ENCODE measurements around the gene MCAT. TPM values are rescaled to one million over a fixed set of nuclear protein-coding genes. Genes with fewer than 3 reads are reported as not detected.

MCAT gene
- polyA plus RNA-seq, 1 of the 3 experiments (the other 2 are of a cell fraction): 12.0 TPM

- CTCF ChIA-PET: no interaction called here
- no peaks in the 10 kb centered on the region for H3F3A ChIP-seq (replicated peaks; ENCODE audit: insufficient read depth)
- no peaks in the 10 kb centered on the region for H3K9me3 ChIP-seq
- H3K36me3 ChIP-seq (replicated peaks in 1 of 2; ENCODE audit: control insufficient read depth in 1 of 2, insufficient read depth in 2 of 2, low read length in 1 of 2): peaks cover 0 to under 1% of the 10 kb centered on the region in 2 experiments
- DNase-seq: no peak
- H3K27me3 ChIP-seq (ENCODE audit: insufficient read depth): no peaks in the 10 kb centered on the region
- no peaks in the 10 kb centered on the region; a peak in 1 of 4 replicates for H3K4me1 ChIP-seq (ENCODE audit: control insufficient read depth in 1 of 2, insufficient read depth in 2 of 2, low read depth in 1 of 2, low read length in 1 of 2)
- no peak overlapping the region for H2AFZ ChIP-seq (ENCODE audit: low read depth)
- H3K4me2 ChIP-seq: no peak overlapping the region
- H3K9ac ChIP-seq: no peak overlapping the region
- no peak overlapping the region for H3K4me3 ChIP-seq (ENCODE audit: low read depth in 2 of 2, low read length in 1 of 2)
- POLR2A ChIA-PET: no interaction called here
- no peaks in the 10 kb centered on the region for H4K20me1 ChIP-seq (ENCODE audit: insufficient read depth)
- H3K27ac ChIP-seq (ENCODE audit: low read depth in 2 of 2, low read length in 1 of 2): no peak overlapping the region; a peak in 1 of 4 replicates
- no peaks in the 10 kb centered on the region for H3K9me2 ChIP-seq
- TF ChIP-seq PBX3 (IDR thresholded peaks at IDR 0.05): no peak
- no peak for TF ChIP-seq POLR2AphosphoS5 (IDR thresholded peaks at IDR 0.05; ENCODE audit: low read depth, low read length)
- TF ChIP-seq GATA2 (CRISPR knock-in tag; IDR thresholded peaks at IDR 0.05): no peak
- TF ChIP-seq RXRA (IDR thresholded peaks at IDR 0.05; ENCODE audit: borderline replicate concordance, low read depth): no peak
- TF ChIP-seq YY1 (IDR thresholded peaks at IDR 0.05; ENCODE audit: low read depth): no peak
- no peaks in the 10 kb centered on the region for H3K79me2 ChIP-seq (ENCODE audit: insufficient read depth)
- WGBS (ENCODE audit: low lambda C conversion rate): 90% methylated on average over 2 of the region's 25 CpGs
These were observed 25.5 kb upstream of the MCAT start for GRCh38 chr22:43168471-43169309.

GRCh38 chr22:43167001-43167589 is 23.9 kb upstream of the MCAT start:
- Histone ChIP-seq H3K9me3 (no peaks in the 10 kb centered on the region), H2AFZ (ENCODE audit: low read depth) (no peak overlapping the region), H3K27me3 (ENCODE audit: insufficient read depth) (no peaks in the 10 kb centered on the region), H3K79me2 (ENCODE audit: insufficient read depth) (no peaks in the 10 kb centered on the region), H3K9ac (no peak overlapping the region), H4K20me1 (ENCODE audit: insufficient read depth) (no peaks in the 10 kb centered on the region), H3K27ac (ENCODE audit: low read depth in 2 of 2, low read length in 1 of 2) (no peak overlapping the region), H3K36me3 (replicated peaks in 1 of 2; ENCODE audit: control insufficient read depth in 1 of 2, insufficient read depth in 2 of 2, low read length in 1 of 2) (no peaks in the 10 kb centered on the region), H3K4me3 (ENCODE audit: low read depth in 2 of 2, low read length in 1 of 2) (no peak overlapping the region), H3K4me1 (ENCODE audit: control insufficient read depth in 1 of 2, insufficient read depth in 2 of 2, low read depth in 1 of 2, low read length in 1 of 2) (no peaks in the 10 kb centered on the region; a peak in 1 of 4 replicates), H3K4me2 (no peak overlapping the region), H3K9me2 (no peaks in the 10 kb centered on the region), H3F3A (replicated peaks; ENCODE audit: insufficient read depth) (no peaks in the 10 kb centered on the region)
- WGBS (ENCODE audit: low lambda C conversion rate): 97% methylated on average over 9 of the region's 19 CpGs
- ChIA-PET CTCF (no interaction called here), POLR2A (interaction anchor here (1.7 kb wide), 1 partner anchor 13 kb away, joined by 3 read pairs; no protein-coding TSS in a partner anchor)
- no peak for DNase-seq
- TF ChIP-seq GABPA (IDR thresholded peaks at IDR 0.05; ENCODE audit: low read depth): no peak
- no peak for TF ChIP-seq ZBTB33 (IDR thresholded peaks at IDR 0.05; ENCODE audit: borderline replicate concordance, low read depth)
- no peak for TF ChIP-seq USF2 (IDR thresholded peaks at IDR 0.05; ENCODE audit: borderline replicate concordance, low read depth, low read length)
- TF ChIP-seq MEF2A (IDR thresholded peaks at IDR 0.05; ENCODE audit: borderline replicate concordance, low read depth): no peak
- TF ChIP-seq TCF12 (IDR thresholded peaks at IDR 0.05): no peak
- TF ChIP-seq GATA2 (CRISPR knock-in tag; IDR thresholded peaks at IDR 0.05): no peak
- no peak for TF ChIP-seq MAX (IDR thresholded peaks at IDR 0.05; ENCODE audit: low read depth)
- TF ChIP-seq FOSL2 (IDR thresholded peaks at IDR 0.05; ENCODE audit: borderline replicate concordance, low read depth): no peak
- no peak for TF ChIP-seq NRF1 (IDR thresholded peaks at IDR 0.05; ENCODE audit: low read depth, low read length)
- no peak for TF ChIP-seq CTCF (IDR thresholded peaks at IDR 0.05)
- TF ChIP-seq USF1 (IDR thresholded peaks at IDR 0.05; ENCODE audit: borderline replicate concordance, low read depth): no peak
- TF ChIP-seq EZH2phosphoT487 (IDR thresholded peaks at IDR 0.05; ENCODE audit: borderline replicate concordance, low read depth): no peak
- no peak for TF ChIP-seq RXRA (IDR thresholded peaks at IDR 0.05; ENCODE audit: borderline replicate concordance, low read depth)
- TF ChIP-seq RAD21 (IDR thresholded peaks at IDR 0.05; ENCODE audit: low read length): no peak
- TF ChIP-seq TAF1 (IDR thresholded peaks at IDR 0.05; ENCODE audit: borderline replicate concordance, low read depth, low read length): no peak
- no peak for TF ChIP-seq SIN3A (IDR thresholded peaks at IDR 0.05; ENCODE audit: borderline replicate concordance, low read depth, low read length)
- TF ChIP-seq JUND (IDR thresholded peaks at IDR 0.05): no peak

Measured in SK-N-SH (cell line).